Osteoblast (primary cell): ENCODE results near the gene PRSS23. TPM values are rescaled to one million over a fixed set of nuclear protein-coding genes. Genes with fewer than 3 reads are reported as not detected.

Experiments
- DNase-seq: peaks from one replicate; pipeline ENCODE4 v3.0.0; 2011; ENCODE audit warnings: low spot score, mixed read lengths; ENCODE audit not compliant: insufficient read length; ENCODE audit errors: missing footprints
- H2AFZ ChIP-seq: 2 replicates; pipeline ENCODE4 v1.6.0; 2011; ENCODE audit warnings: mild to moderate bottlenecking, low read length
- H3K27ac ChIP-seq: 2 replicates; pipeline ENCODE4 v1.5.1; 2011; ENCODE audit warnings: mild to moderate bottlenecking, low read depth, low read length, moderate library complexity
- H3K27me3 ChIP-seq: 2 replicates; pipeline ENCODE4 v1.6.0; 2012; ENCODE audit warnings: mild to moderate bottlenecking, control low read depth, inconsistent platforms, low read length, moderate library complexity; ENCODE audit not compliant: insufficient read depth
- H3K36me3 ChIP-seq: 2 replicates; pipeline ENCODE4 v1.5.1; 2011; ENCODE audit warnings: mild to moderate bottlenecking, low read length, control low read depth, moderate library complexity; ENCODE audit not compliant: insufficient read depth
- H3K4me1 ChIP-seq: 2 replicates; pipeline ENCODE4 v1.5.1; 2011; ENCODE audit warnings: mild to moderate bottlenecking, low read length, control low read depth, moderate library complexity; ENCODE audit not compliant: insufficient read depth
- H3K4me2 ChIP-seq: 2 replicates; pipeline ENCODE4 v1.6.0; 2011; ENCODE audit warnings: mild to moderate bottlenecking, low read length; ENCODE audit not compliant: insufficient read depth
- H3K4me3 ChIP-seq: fragments of 200-600 bp; sonication (generic); 3 replicates; pipeline ENCODE4 v1.5.1; 2012; ENCODE audit warnings: mild to moderate bottlenecking, low read length, inconsistent platforms; ENCODE audit not compliant: insufficient read depth
- H3K79me2 ChIP-seq: 2 replicates; pipeline ENCODE4 v1.6.0; 2012; ENCODE audit warnings: mild to moderate bottlenecking, low read length, control low read depth, inconsistent platforms; ENCODE audit not compliant: insufficient read depth
- H3K9me3 ChIP-seq: 2 replicates; pipeline ENCODE4 v1.5.1; 2011; ENCODE audit warnings: low read depth, low read length, control low read depth
- H4K20me1 ChIP-seq: 2 replicates; pipeline ENCODE4 v1.6.0; 2012; ENCODE audit warnings: mild to moderate bottlenecking, low read length, control low read depth; ENCODE audit not compliant: insufficient read depth
- total RNA-seq: library from RNA; depleted of rRNA; stranded (reverse); fragments of >200 nt; gene quantifications from 2 replicates; pipeline ENCODE4 v1.2.3, GENCODE V29; 2012
- TF ChIP-seq, protein P1 (sequence below): IDR thresholded peaks from 2 replicates; pipeline ENCODE4 v1.5.1; 2011; ENCODE audit warnings: mild to moderate bottlenecking, low read depth, low read length, moderate library complexity; ENCODE audit errors: extremely low read depth

PRSS23 gene
- total RNA-seq, 1 donor, result 826 TPM

GRCh38 chr11:86802146-86802545, 1.8 kb downstream of the PRSS23 start:
- Histone ChIP-seq H3K4me2 (peak overlapping the region; percentile 92), H3K27me3 (no peaks in the 10 kb centered on the region), H3K36me3 (no peaks in the 10 kb centered on the region), H4K20me1 (peaks cover 27% of the 10 kb centered on the region), H3K4me3 (peak overlapping the region; percentile 86), H3K79me2 (peaks cover 55% of the 10 kb centered on the region), H3K9me3 (no peaks in the 10 kb centered on the region), H2AFZ (no peak overlapping the region), H3K27ac (peak overlapping the region; percentile 82), H3K4me1 (peaks cover 62% of the 10 kb centered on the region)
- TF ChIP-seq, protein P1, sequence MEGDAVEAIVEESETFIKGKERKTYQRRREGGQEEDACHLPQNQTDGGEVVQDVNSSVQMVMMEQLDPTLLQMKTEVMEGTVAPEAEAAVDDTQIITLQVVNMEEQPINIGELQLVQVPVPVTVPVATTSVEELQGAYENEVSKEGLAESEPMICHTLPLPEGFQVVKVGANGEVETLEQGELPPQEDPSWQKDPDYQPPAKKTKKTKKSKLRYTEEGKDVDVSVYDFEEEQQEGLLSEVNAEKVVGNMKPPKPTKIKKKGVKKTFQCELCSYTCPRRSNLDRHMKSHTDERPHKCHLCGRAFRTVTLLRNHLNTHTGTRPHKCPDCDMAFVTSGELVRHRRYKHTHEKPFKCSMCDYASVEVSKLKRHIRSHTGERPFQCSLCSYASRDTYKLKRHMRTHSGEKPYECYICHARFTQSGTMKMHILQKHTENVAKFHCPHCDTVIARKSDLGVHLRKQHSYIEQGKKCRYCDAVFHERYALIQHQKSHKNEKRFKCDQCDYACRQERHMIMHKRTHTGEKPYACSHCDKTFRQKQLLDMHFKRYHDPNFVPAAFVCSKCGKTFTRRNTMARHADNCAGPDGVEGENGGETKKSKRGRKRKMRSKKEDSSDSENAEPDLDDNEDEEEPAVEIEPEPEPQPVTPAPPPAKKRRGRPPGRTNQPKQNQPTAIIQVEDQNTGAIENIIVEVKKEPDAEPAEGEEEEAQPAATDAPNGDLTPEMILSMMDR, result no peak
- DNase-seq, result no peak

- TF ChIP-seq, protein P1, result peak; percentile 46
- peak overlapping the region; percentile 92 for H3K4me2 ChIP-seq
- no peaks in the 10 kb centered on the region for H3K9me3 ChIP-seq
- no peak overlapping the region for H2AFZ ChIP-seq
- H3K36me3 ChIP-seq, result peaks cover 2% of the 10 kb centered on the region
- H3K27ac ChIP-seq, result peak overlapping the region; percentile 82
- no peaks in the 10 kb centered on the region for H3K27me3 ChIP-seq
- peaks cover 62% of the 10 kb centered on the region for H3K4me1 ChIP-seq
- H3K79me2 ChIP-seq, result peaks cover 60% of the 10 kb centered on the region
- no peak for DNase-seq
- H4K20me1 ChIP-seq, result peaks cover 27% of the 10 kb centered on the region
- peak overlapping the region; percentile 86 for H3K4me3 ChIP-seq
Measured at GRCh38 chr11:86802601-86803051, 2.3 kb downstream of the PRSS23 start.

DNA sequence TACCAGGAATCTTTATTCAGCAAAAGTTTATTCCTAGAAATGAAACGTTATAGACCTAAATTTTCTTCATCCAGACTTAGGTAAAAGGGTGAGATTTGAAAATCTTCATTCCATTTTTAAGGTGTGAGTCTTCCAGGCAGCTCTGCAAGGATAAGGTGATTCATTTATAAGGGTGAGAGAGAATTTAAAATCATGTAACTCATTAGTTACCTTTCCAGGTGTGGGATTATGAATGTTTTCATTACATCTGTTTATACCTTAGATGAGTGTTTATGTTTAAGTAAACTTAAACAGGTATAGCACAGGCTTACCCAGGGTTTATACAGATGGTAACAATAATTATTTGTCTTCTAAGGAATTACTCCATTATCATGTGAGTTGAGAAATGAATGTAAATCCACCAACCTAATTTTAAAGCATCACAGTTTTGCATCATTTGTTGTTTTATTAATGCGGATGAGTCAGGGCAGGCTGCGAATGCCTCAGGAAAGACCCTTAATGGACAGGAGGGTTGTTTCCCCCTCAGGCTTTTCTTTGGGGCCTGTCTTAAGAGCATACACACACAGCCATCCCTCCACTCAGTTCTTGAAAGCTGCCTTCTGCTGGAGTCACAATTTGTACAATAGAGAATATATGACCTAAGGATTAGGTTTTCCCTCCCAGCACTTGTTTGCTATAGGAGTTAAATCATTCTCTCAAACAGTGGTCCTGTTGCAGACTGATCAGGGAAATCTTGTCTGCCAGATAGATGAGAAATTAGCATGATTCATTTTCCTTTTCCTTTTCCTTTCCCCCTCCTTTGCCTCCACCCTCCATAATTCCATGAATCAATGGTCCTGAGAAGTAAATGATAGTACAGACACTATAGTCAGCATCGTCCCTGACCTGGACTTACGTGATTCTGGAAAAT, 3.0 kb downstream of the PRSS23 start:
- peaks cover 27% of the 10 kb centered on the region for H4K20me1 ChIP-seq
- no peak for DNase-seq
- peaks cover 68% of the 10 kb centered on the region for H3K79me2 ChIP-seq
- H3K4me2 ChIP-seq, result peak overlapping the region; percentile 92
- no peak overlapping the region for H2AFZ ChIP-seq
- TF ChIP-seq, protein P1, result no peak
- no peaks in the 10 kb centered on the region for H3K27me3 ChIP-seq
- H3K9me3 ChIP-seq, result no peaks in the 10 kb centered on the region
- H3K4me1 ChIP-seq, result peaks cover 62% of the 10 kb centered on the region
- peak overlapping the region; percentile 82 for H3K27ac ChIP-seq
- peaks cover 10% of the 10 kb centered on the region for H3K36me3 ChIP-seq
- peak overlapping the region; percentile 86 for H3K4me3 ChIP-seq

GRCh38 chr11:86804951-86805350, 4.6 kb downstream of the PRSS23 start:
- no peak for DNase-seq
- H3K4me2 ChIP-seq, result peak overlapping the region; percentile 92

More at GRCh38 chr11:86804951-86805350, 4.6 kb downstream of the PRSS23 start:
- no peak overlapping the region for H2AFZ ChIP-seq
- H3K27me3 ChIP-seq, result no peaks in the 10 kb centered on the region
- H3K27ac ChIP-seq, result peak overlapping the region; percentile 82
- no peaks in the 10 kb centered on the region for H3K9me3 ChIP-seq
- H3K4me3 ChIP-seq, result peak overlapping the region; percentile 9
- TF ChIP-seq, protein P1, result no peak
- H3K79me2 ChIP-seq, result peaks cover 83% of the 10 kb centered on the region
- H4K20me1 ChIP-seq, result peaks cover 27% of the 10 kb centered on the region
- peaks cover 17% of the 10 kb centered on the region for H3K36me3 ChIP-seq
- H3K4me1 ChIP-seq, result peaks cover 50% of the 10 kb centered on the region
